NCI-H1092 (cell line): ENCODE results near the gene ZNF519.
"Not testable (repeated sequence)": the region's sequence is repeated elsewhere in the genome, so short reads cannot be mapped to it uniquely, and the experiment has no call there.

ENCODE experiments used
- DNase-seq: peaks from one replicate; lab custom pipeline; 2025; lab: John Stamatoyannopoulos, UW

ZNF519 gene

DNA sequence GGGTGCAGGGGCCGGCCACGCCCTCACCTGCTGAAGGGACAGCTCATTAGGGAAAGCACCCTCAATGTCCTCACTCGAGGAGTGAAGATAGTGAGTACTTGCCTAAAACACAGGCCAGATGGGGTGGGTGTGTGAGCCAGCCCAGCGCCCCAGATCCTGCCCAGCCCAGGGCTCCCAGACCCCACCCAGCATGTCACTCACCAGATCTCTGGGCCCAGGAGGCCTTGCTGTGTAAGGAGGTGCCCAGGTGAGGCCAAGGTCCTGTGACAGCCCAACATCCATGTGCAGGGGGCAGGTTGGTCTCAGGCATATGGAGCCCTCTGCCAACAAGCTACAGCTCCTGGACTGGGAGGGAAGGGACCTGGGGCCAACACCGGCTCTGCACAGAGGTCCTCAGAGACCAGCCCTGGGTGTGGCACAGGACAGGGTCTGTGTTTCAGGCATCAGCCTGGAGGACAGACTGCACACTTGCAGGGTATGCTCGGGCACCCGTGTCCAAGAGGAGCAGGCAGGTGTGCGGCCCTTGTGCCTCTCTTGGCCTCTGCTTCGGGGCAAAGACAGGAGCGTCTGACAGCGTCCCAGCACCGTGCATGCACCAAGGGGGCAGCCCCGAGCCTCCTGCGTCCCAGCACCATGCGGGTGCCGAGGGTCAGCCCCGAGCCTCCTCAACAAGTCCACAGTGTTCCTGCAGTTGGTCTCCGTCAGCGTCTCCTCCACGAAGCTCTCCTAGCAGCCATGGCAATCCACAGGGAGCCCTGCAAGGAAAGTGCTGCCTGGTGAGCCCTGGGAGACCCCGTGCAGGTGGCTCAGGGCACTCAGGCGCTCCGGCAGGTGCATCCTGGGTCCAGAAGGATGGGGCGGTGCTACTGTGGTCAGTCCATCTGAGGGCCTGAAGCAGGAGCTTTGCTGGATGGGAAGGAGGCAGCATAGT, 16.0 kb upstream of the ZNF519 start:
- not testable (repeated sequence) for DNase-seq

GRCh38 chr18:14146771-14147170, 14.5 kb upstream of the ZNF519 start:
- DNase-seq = not testable (repeated sequence)

GRCh38 chr18:14145581-14146338, 13.5 kb upstream of the ZNF519 start:
- DNase-seq = not testable (repeated sequence)

GRCh38 chr18:14145021-14145420, 12.8 kb upstream of the ZNF519 start:
- not testable (repeated sequence) for DNase-seq

GRCh38 chr18:14144628-14144895, 12.3 kb upstream of the ZNF519 start:
- DNase-seq = no peak

DNA sequence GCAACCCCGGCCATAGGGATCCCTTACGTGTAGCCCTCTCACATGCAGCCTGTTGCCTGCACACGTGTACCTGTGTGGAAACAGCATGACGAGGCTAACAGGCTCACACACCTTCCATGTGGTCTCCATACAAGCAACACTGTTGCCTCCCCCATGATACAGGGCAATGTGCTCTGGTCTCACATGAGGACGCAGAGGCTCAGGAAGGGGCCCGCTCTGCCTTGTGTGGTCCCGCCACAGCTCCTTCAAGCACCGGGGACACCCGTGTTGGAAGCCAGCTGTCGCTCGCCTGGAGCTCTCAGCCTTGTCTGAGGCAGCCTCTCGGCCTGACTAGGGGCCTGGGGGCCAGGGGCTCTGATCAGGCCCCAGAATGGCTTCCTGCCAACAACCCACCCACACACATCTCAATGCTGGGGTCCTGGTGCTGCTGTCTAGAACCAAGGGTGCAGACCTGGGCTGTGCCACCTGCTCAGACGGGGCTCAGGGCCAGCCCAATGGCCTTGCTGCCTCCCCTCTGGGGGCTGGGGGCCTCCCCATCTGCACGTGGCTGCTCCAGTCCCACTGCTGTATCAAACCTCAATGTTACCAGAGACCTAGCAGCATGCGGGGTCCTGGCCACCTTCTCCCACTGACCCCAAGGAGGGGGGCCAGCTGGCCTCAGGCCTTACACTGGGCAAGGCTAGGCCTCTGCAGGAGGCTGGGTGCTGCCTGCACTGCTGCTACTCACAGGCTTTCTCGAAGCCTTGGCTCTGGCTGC, 11.8 kb upstream of the ZNF519 start:
- not testable (repeated sequence) for DNase-seq

DNA sequence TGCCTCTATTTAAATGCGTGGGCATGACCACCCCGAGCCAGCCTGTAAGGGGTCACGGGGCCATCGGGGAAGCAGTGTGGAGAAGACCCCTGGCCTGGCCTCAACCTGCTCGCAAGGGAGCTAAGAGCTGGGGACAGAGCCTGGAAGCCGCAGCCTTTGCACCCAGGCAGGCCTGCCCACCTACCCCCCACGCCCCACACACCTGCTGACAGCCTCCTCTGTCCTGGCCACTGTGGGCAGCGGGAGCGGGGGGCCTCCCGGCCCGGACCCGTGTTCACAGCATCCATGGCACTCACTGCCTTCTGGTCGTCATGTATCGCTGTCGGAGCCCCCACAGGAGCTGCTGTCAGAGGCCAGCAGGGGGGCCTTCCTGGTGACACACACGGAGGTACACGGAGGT, 11.2 kb upstream of the ZNF519 start:
- DNase-seq = not testable (repeated sequence)

DNA sequence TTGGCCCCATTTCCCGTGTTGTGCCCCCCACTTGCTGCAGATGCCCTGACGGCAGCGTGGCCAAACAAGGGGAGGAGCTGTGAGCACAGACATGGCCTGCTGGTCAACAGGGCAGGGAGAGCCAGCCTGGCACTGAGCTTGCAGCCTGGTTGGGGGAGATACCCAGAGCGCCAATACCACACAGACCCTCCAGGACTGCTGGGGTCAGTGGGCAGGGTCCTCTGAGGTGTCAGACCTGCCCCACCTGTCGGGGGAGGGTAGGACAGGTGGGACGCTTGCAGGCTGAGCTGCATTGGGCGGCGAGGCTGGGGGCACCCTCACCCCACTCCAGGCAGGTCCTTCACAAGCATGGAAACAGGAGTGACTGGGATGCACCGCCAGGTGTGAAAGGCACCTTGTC, 9.9 kb upstream of the ZNF519 start:
- DNase-seq = not testable (repeated sequence)

DNA sequence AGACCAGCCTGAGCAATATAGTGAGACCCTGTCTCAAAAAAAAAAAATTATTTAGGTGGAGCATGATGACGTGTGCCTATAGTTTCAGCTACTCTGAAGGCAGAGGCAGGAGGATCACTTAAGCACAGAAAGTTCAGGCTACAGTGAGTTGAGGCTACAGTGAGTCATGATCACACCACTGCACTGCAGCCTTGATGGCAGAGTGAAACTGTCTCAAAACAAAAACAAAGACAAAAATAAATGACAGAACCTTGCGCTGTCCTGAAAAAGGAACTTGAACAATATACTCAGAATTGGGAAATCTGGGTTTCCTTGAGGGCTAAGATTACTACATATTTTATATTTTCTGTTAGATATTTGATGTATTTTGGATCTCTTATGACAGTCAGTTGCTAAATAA, 7.3 kb upstream of the ZNF519 start:
- not testable (repeated sequence) for DNase-seq

DNA sequence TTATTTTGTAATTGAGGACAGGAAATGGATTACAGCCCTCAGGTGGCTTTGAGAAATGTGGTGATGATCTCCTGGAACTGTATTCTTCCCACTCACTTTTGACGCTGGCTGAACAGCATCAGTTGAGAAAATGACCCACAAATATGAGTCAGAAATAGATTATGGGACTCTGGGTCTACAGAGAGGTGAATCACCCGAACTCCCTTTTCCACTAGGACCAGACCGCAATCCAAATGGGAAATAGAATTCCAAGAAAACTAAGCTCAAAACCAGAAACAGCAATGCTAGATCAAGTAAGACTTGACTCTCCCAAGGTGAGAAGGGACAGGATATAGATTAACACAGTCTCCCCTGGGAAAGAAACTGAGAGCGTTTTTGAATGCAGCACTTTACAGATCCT, 5.7 kb upstream of the ZNF519 start:
- not testable (repeated sequence) for DNase-seq

GRCh38 chr18:14131696-14132270, 452 bp downstream of the ZNF519 start:
- not testable (repeated sequence) for DNase-seq

DNA sequence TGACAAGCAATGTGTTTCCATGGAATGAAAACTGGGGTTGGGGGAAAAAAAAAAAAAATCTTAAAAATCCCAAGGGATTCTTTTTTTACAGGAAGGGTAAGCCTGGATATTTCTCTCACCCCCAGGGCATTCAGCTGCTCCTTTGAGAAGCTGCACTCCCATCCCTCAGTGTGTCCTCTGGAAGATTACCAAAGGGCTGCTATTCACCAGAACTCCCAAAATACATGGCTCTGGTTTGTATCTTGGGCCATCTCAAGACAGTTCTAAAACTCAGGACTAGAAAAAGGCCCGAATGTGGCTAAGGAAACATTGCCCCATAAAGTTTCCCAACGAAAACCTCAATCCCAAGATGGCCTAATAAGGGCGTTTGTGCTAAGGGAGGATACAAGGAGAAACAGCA, 1.4 kb downstream of the ZNF519 start:
- not testable (repeated sequence) for DNase-seq

DNA sequence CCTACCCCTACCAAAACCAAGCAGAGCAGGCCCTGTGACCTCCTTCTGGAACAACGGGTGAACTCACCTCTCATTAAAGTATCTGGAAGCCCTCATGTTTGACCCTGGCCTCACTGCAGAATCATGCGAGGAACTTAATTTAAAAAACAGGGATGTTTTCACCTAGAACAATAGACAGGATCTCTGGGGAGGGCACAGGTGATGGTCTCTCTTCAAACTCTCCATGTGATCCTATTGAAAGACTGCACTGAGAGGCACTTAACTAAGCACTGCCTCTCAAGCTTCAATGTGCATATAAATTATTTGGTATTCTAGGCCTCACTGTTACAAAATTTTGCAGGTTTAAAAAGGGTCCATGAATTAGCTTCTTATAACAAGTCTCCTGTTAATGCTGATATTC, 7.5 kb downstream of the ZNF519 start:
- no peak for DNase-seq

GRCh38 chr18:14122097-14122496, 10.1 kb downstream of the ZNF519 start:
- DNase-seq = no peak

DNA sequence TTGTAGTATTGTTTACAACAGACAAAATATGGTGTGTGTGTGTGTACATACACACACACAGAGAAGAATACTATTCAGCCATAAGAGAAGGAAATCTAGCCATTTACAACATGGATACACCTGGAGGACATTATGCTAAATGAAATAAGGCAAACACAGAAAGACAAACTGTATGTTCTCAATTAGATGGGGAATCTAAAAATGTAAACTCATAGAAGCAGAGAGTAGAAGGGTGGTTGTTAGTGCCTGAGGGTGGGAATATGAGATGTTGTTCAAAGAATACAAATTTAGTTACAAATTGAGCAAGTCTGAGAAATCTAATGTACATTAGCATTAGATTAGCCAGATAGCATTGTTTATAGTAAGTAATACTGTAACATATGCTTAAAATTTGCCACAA, 11.3 kb downstream of the ZNF519 start:
- DNase-seq = no peak

- no peak for DNase-seq
Observed at GRCh38 chr18:14117606-14118005, 14.6 kb downstream of the ZNF519 start.

GRCh38 chr18:14106906-14107305, 25.3 kb downstream of the ZNF519 start:
- DNase-seq = no peak

DNA sequence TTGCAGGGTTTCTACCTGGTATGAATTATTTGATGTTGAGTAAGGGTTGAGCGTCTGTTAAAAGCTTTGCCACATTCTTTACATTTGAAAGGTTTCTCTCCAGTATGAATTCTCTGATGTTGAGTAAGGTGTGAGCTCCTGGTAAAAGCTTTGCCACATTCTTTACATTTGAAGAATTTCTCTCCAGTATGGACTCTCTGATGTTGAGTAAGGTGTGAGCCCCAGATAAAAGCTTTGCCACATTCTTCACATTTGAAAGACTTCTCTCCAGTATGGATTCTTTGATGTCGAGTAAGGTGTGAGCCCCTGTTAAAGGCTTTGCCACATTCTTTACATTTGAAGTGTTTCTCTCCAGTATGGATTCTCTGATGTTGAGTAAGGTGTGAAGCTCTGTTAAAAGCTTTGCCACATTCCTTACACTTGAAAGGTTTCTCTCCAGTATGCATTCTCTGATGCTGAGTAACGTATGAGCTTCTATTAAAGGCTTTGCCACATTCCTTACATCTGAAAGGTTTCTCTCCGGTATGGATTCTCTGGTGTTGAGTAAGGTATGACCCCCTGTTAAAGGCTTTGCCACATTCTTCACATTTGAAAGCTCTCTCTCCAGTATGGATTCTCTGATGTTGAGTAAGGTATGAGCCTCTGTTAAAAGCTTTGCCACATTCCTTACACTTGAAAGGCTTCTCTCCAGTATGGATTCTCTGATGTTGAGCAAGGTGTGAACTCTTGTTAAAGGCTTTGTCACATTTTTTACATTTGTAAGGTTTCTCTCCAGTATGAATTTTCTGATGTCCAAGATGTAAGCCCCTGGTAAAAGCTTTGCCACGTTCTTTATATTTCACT, 27.1 kb downstream of the ZNF519 start:
- DNase-seq = no peak

- DNase-seq = no peak
Observed at GRCh38 chr18:14104201-14104600, 28.0 kb downstream of the ZNF519 start.

DNA sequence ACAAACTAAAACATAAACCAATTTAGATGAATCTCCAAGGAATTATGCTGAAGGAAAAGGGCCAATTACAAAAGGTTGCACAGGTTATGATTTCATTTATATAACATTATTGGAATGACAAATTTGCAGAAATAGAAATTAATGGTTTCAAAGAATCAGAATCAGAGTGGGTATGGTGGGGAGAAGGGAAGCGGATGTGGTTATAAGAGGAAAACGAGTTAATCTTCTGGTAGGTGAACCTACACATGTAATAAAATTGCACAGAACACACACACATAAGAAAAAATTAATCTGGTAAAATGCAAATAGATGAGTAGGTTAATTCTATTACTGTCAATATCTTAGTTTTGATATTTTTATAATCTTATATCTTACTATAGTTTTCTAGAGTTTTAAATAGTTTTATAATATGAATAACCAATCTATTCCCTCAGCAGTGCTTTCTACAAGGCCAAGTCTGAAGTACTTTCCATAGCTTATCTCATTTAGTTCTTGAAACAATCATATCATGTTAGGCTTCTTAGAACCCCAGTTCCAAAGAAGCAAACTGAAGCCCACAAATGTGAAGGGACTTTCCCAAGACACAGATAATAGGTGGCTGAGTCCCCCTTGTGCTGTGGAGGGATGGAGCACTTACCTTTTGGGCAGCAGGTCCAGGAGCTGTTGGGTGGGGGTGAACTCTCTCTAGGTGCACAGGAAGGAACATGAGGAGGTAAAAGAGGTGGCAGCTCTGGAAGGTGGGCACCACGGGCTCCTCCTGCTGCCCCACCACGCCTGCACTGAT, 31.5 kb downstream of the ZNF519 start:
- no peak for DNase-seq
